Spinal cord (tissue), 10 donors: Measurements from ENCODE around the gene ZNF296. TPM values are rescaled to one million over a fixed set of nuclear protein-coding genes. Genes with fewer than 3 reads are reported as not detected.

Experiments
- DNase-seq, 6 donors: peaks; one replicate each; pipeline versions ENCODE4 v3.0.0 to v3.0.0-alpha.2; 2013 to 2015; ENCODE audit warnings: low spot score in 6 of 6, low read depth in 4 of 6
- H3K27ac ChIP-seq: one replicate; pipeline ENCODE4 v1.5.1; 2013; ENCODE audit warnings: low read depth, low read length, control low read depth
- H3K27me3 ChIP-seq: one replicate; pipeline ENCODE4 v1.6.1; 2013; ENCODE audit warnings: low read length; ENCODE audit not compliant: control insufficient read depth, insufficient read depth
- H3K36me3 ChIP-seq: one replicate; pipeline ENCODE4 v1.6.1; 2013; ENCODE audit warnings: low read length; ENCODE audit not compliant: control insufficient read depth, insufficient read depth
- H3K4me1 ChIP-seq: one replicate; pipeline ENCODE4 v1.6.1; 2013; ENCODE audit warnings: low read length; ENCODE audit not compliant: control insufficient read depth, insufficient read depth
- H3K4me3 ChIP-seq: one replicate; pipeline ENCODE4 v1.5.1; 2013; ENCODE audit warnings: low read depth, low read length, control low read depth
- H3K9me3 ChIP-seq: one replicate; pipeline ENCODE4 v1.6.1; 2013; ENCODE audit warnings: low read length; ENCODE audit not compliant: control insufficient read depth, insufficient read depth
- WGBS: methylation state at CpG from one replicate; pipeline ENCODE4 v1.1.5; 2013; ENCODE audit warnings: missing lambda C conversion rate; ENCODE audit not compliant: insufficient coverage; 5-methylcytosine and 5-hydroxymethylcytosine counted together
- polyA plus RNA-seq, 2 donors: library from polyadenylated mRNA; unstranded; fragments of 120-200 nt; gene quantifications; one replicate each; pipeline ENCODE4 v1.2.1, GENCODE V29; 2013; ENCODE audit not compliant: insufficient read length in 2 of 2
- total RNA-seq, 2 donors: library from RNA; depleted of rRNA in 1 of 2; stranded (reverse); fragments of 120-200 nt in 1 of 2; fragments of >200 nt in 1 of 2; gene quantifications; one replicate each; pipeline versions ENCODE4 v1.2.3 to v1.2.4, GENCODE V29; 2013 to 2014
- donor health status: healthy.

ZNF296 gene
- total and polyA plus RNA-seq, 4 donors = 0.22 to 3.4 (median 1.7) TPM

- 96% methylated on average over 85 of the region's 85 CpGs for WGBS
These were observed 12.2 kb downstream of the ZNF296 start for GRCh38 chr19:45063851-45064801.

GRCh38 chr19:45061965-45062364 lies 14.3 kb downstream of the ZNF296 start:
- peaks cover 97% of the 10 kb centered on the region for H3K36me3 ChIP-seq
- H3K27ac ChIP-seq = no peak overlapping the region
- no peak overlapping the region for H3K4me3 ChIP-seq
- no peaks in the 10 kb centered on the region for H3K4me1 ChIP-seq
- no peaks in the 10 kb centered on the region for H3K27me3 ChIP-seq
- no CpG with 5 or more reads among the region's 4 CpGs for WGBS
- no peak for DNase-seq
- no peaks in the 10 kb centered on the region for H3K9me3 ChIP-seq

More at GRCh38 chr19:45063851-45064801, 12.2 kb downstream of the ZNF296 start:
- Histone ChIP-seq H3K27me3 (no peaks in the 10 kb centered on the region), H3K36me3 (peaks cover 97% of the 10 kb centered on the region), H3K4me1 (no peaks in the 10 kb centered on the region), H3K27ac (no peak overlapping the region), H3K9me3 (no peaks in the 10 kb centered on the region), H3K4me3 (no peak overlapping the region)
- no peak for DNase-seq

- H3K27ac ChIP-seq = no peak overlapping the region
- H3K36me3 ChIP-seq = peaks cover 98% of the 10 kb centered on the region
- WGBS = 63% methylated on average over 16 of the region's 16 CpGs
These were observed 16.9 kb downstream of the ZNF296 start for GRCh38 chr19:45059258-45059965.

GRCh38 chr19:45058622-45059159 lies 17.6 kb downstream of the ZNF296 start:
- Histone ChIP-seq H3K9me3 (no peaks in the 10 kb centered on the region), H3K4me3 (no peak overlapping the region), H3K27ac (no peak overlapping the region), H3K27me3 (no peaks in the 10 kb centered on the region), H3K36me3 (peaks cover 93% of the 10 kb centered on the region), H3K4me1 (no peaks in the 10 kb centered on the region)
- DNase-seq = no peak
- WGBS = 87% methylated on average over 14 of the region's 14 CpGs

More at GRCh38 chr19:45059258-45059965, 16.9 kb downstream of the ZNF296 start:
- H3K4me3 ChIP-seq = no peak overlapping the region
- H3K4me1 ChIP-seq = no peaks in the 10 kb centered on the region
- peak in 2 of 6 donors; percentile 59 to 72 for DNase-seq
- H3K9me3 ChIP-seq = no peaks in the 10 kb centered on the region
- H3K27me3 ChIP-seq = no peaks in the 10 kb centered on the region

- WGBS = 91% methylated on average over 7 of the region's 9 CpGs
- Histone ChIP-seq H3K9me3 (no peaks in the 10 kb centered on the region), H3K27me3 (no peaks in the 10 kb centered on the region), H3K27ac (no peak overlapping the region), H3K4me1 (no peaks in the 10 kb centered on the region), H3K4me3 (no peak overlapping the region), H3K36me3 (peaks cover 89% of the 10 kb centered on the region)
- no peak for DNase-seq
These were observed 18.8 kb downstream of the ZNF296 start for GRCh38 chr19:45057444-45057843.

- H3K9me3 ChIP-seq = no peaks in the 10 kb centered on the region
- no peak overlapping the region for H3K4me3 ChIP-seq
- peaks cover 89% of the 10 kb centered on the region for H3K36me3 ChIP-seq
- no peak overlapping the region for H3K27ac ChIP-seq
- no peaks in the 10 kb centered on the region for H3K27me3 ChIP-seq
- H3K4me1 ChIP-seq = no peaks in the 10 kb centered on the region
- no peak for DNase-seq
- 85% methylated on average over 8 of the region's 8 CpGs for WGBS
These were observed 19.4 kb downstream of the ZNF296 start for GRCh38 chr19:45056831-45057230.

- H3K27me3 ChIP-seq = no peaks in the 10 kb centered on the region
- H3K4me1 ChIP-seq = peaks cover 11% of the 10 kb centered on the region
- H3K4me3 ChIP-seq = no peak overlapping the region
- DNase-seq = no peak
- H3K27ac ChIP-seq = no peak overlapping the region
- 82% methylated on average over 8 of the region's 9 CpGs for WGBS
- peaks cover 56% of the 10 kb centered on the region for H3K36me3 ChIP-seq
- H3K9me3 ChIP-seq = no peaks in the 10 kb centered on the region
These were observed 24.2 kb downstream of the ZNF296 start for GRCh38 chr19:45051929-45052579.

GRCh38 chr19:45050036-45050435 lies 26.2 kb downstream of the ZNF296 start:
- Histone ChIP-seq H3K4me3 (no peak overlapping the region), H3K9me3 (no peaks in the 10 kb centered on the region), H3K36me3 (peaks cover 37% of the 10 kb centered on the region), H3K4me1 (peaks cover 30% of the 10 kb centered on the region), H3K27ac (no peak overlapping the region), H3K27me3 (no peaks in the 10 kb centered on the region)
- WGBS = 85% methylated on average over 5 of the region's 6 CpGs
- no peak for DNase-seq

- WGBS = 92% methylated on average over 8 of the region's 8 CpGs
- Histone ChIP-seq H3K27me3 (no peaks in the 10 kb centered on the region), H3K9me3 (no peaks in the 10 kb centered on the region), H3K4me3 (no peak overlapping the region), H3K36me3 (peaks cover 39% of the 10 kb centered on the region), H3K4me1 (peaks cover 36% of the 10 kb centered on the region), H3K27ac (no peak overlapping the region)
- DNase-seq = peak in 1 of 6 donors; percentile 25
These were observed 27.1 kb downstream of the ZNF296 start for GRCh38 chr19:45049073-45049736.
